WI38 (cell line): ENCODE results near the gene KIAA1755.

Experiments
- H3K4me3 ChIP-seq: 2 replicates; pipeline ENCODE4 v1.5.1; 2011; ENCODE audit warnings: low read depth, mild to moderate bottlenecking, control low read depth, low read length
- CTCF ChIP-seq: IDR thresholded peaks from 2 replicates; pipeline ENCODE4 v1.5.1; 2012; ENCODE audit warnings: low read depth, mild to moderate bottlenecking, control low read depth, low read length

The KIAA1755 gene

GRCh38 chr20:38193586-38194105 lies 66.9 kb downstream of the KIAA1755 start:
- no peak for TF ChIP-seq CTCF
- no peak overlapping the region for H3K4me3 ChIP-seq

- no peak overlapping the region for H3K4me3 ChIP-seq
- TF ChIP-seq CTCF, result no peak
Measured at GRCh38 chr20:38192323-38192885, 68.1 kb downstream of the KIAA1755 start.

- no peak for TF ChIP-seq CTCF
- no peak overlapping the region for H3K4me3 ChIP-seq
Measured at GRCh38 chr20:38191654-38192053, 68.9 kb downstream of the KIAA1755 start.

GRCh38 chr20:38190936-38191371 lies 69.6 kb downstream of the KIAA1755 start:
- H3K4me3 ChIP-seq, result no peak overlapping the region
- TF ChIP-seq CTCF, result no peak

- TF ChIP-seq CTCF, result no peak
Measured at GRCh38 chr20:38190166-38190565, 70.4 kb downstream of the KIAA1755 start.

GRCh38 chr20:38187517-38187916 lies 73.0 kb downstream of the KIAA1755 start:
- no peak for TF ChIP-seq CTCF
- no peak overlapping the region for H3K4me3 ChIP-seq

More at GRCh38 chr20:38190166-38190565, 70.4 kb downstream of the KIAA1755 start:
- no peak overlapping the region for H3K4me3 ChIP-seq

- no peak overlapping the region for H3K4me3 ChIP-seq
- no peak for TF ChIP-seq CTCF
Measured at GRCh38 chr20:38186788-38187221, 73.7 kb downstream of the KIAA1755 start.
